ENCODE measurements around the gene MPP1.

MPP1 gene

DNA sequence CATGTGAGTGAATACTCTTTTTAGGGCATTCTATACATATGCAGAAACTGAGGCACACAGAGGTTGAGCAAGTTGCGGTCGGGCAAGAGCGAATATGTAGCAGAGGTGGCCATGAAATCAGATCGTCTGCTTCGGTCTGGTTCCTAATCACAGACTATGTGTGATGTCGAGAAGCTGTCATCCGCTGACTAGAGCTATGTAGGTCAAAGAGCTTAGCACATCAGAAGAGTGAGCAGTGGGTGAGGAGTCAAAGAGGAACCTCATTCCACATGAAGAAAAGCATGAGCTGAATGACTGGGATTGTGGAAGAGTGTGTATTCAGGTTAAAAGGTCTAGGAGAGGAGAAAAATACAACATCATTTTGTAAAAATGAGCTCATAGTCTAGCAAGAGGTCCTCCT, 73.4 kb downstream of the MPP1 start:
- peak; percentile 82 for DNase-seq (ENCODE audit: low read depth)

DNA sequence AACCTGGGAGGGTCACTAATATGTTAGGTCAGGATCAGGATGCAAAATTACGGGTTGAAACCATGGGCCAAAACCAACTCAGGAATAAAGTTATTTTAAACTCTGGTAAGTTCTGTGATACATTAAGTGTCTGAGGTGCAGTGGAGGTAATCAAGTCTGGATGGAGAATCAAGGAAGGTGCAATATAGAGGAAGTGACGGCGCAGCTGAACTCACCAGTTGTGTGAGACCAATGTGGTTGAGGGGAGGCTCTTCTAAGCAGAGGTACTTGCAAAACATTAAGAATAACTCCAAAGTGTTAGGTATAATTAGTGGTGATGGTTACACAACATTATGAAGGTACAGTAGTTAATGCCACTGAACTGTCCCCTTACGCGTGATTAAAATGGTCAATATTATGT, 74.1 kb downstream of the MPP1 start:
- no peak for DNase-seq (ENCODE audit: low read depth)

DNA sequence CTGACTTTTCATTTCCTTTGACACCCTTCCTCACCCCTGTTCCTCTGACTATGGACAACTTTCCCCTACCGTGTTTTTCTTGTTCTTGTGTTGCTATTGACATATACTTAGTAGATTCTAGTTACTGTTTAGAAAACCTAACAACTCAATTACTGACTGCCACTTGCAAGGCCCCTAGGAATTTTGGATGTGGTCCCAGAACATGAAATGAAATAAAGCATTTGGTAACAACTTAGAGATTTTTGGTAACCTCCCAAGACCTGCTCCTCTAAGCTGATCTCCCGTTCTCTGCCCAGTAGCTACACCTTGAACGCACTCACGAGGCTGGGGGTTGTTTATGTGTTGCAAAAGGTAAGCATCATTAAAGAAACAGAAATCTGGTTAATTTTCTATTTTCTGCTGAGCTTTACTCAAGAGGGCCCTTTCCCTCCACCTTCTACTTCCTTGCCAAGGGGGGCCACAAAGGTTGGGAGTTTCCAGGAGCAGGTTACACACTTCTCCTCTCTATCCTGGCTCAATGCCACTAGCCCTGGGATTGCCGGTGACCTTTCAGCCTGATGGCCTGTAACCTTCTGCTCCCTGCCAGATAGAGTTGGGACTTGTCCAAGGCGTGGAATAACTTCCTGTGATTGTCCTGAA, 74.9 kb downstream of the MPP1 start:
- peak; percentile 74 for DNase-seq (ENCODE audit: low read depth)

DNA sequence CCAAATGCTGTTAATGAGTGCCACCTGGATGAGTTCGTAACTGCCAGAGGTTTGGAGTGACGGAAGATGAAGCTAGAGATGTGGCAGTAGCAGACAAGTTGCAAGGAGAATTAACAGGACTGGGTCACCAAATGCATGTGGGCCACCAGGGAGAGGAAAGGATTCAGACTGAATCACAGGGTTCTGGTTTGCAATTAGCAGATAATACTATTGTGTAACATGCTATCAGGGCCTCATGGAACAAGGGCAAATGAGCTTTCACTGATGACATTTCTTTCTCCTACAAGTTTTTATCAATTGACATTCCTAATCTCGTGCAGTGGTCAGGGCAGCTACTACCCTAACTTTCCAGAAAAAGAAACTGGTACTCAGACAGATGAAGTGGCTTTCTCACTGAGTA, 75.8 kb downstream of the MPP1 start:
- DNase-seq (ENCODE audit: low read depth): peak; percentile 53
